Esophagus squamous epithelium (tissue), 5 donors: Measurements from ENCODE around the gene TSPAN7. TPM values are rescaled to one million over a fixed set of nuclear protein-coding genes. Genes with fewer than 3 reads are reported as not detected.

ENCODE experiments used
- DNase-seq: peaks from one replicate; lab custom pipeline; 2025; lab: John Stamatoyannopoulos, UW
- H3K27ac ChIP-seq, 4 donors: fragments of 200-600 bp; sonication (generic); one replicate each; pipeline ENCODE4 v1.5.1; 2016 to 2019; ENCODE audit warnings: mild to moderate bottlenecking in 1 of 4
- H3K27me3 ChIP-seq, 4 donors: fragments of 200-600 bp; sonication (generic); 1 replicate in 3 of 4; 2 replicates in 1 of 4; pipeline versions ENCODE4 v1.5.1 to v1.6.0; 2017 to 2021; ENCODE audit warnings: antibody characterized with exemption in 1 of 4
- H3K36me3 ChIP-seq, 3 donors: fragments of 200-600 bp; sonication (generic); one replicate each; pipeline ENCODE4 v1.5.1; 2016 to 2019
- H3K4me1 ChIP-seq, 3 donors: fragments of 200-600 bp; sonication (generic); one replicate each; pipeline ENCODE4 v1.5.1; 2017 to 2019
- H3K4me3 ChIP-seq, 4 donors: fragments of 200-600 bp; sonication (generic); 1 replicate in 3 of 4; 2 replicates in 1 of 4; pipeline ENCODE4 v1.5.1; 2016 to 2019; ENCODE audit warnings: mild to moderate bottlenecking in 2 of 4, moderate library complexity in 1 of 4
- H3K9me3 ChIP-seq, 3 donors: fragments of 200-600 bp; sonication (generic); one replicate each; pipeline ENCODE4 v1.5.1; 2016 to 2019
- POLR2A ChIP-seq, 4 donors: fragments of 450-650 bp; IDR thresholded peaks; one replicate each; pipeline ENCODE4 v1.6.1; 2017; ENCODE audit warnings: antibody characterized with exemption in 4 of 4, mild to moderate bottlenecking in 4 of 4, moderate library complexity in 3 of 4
- WGBS, 2 donors: methylation state at CpG; one replicate each; pipeline ENCODE4 v1.1.5; 2018; 5-methylcytosine and 5-hydroxymethylcytosine counted together
- intact Hi-C: fragments of 100-400 bp; cut with DNase I; formaldehyde crosslinking; loops from one replicate; pipeline ENCODE4 v1.15.0; 2022
- total RNA-seq, 4 donors: library from RNA; depleted of rRNA; stranded (reverse); fragments of >200 nt; gene quantifications; one replicate each; pipeline ENCODE4 v1.1.0, GENCODE V29; 2016
- TF ChIP-seq, protein P1 (sequence below), 6 experiments: fragments of 450-650 bp in 4 of 6; fragments of 200-600 bp in 2 of 6; sonication (generic) in 2 of 6; IDR thresholded peaks; one replicate each; pipeline ENCODE4 v1.5.1; 2016 to 2019; ENCODE audit warnings: antibody characterized with exemption in 6 of 6, mild to moderate bottlenecking in 4 of 6, moderate library complexity in 4 of 6
- donor health status: DM: yes; HTN: yes; CAD: no.

Gene TSPAN7
- total RNA-seq, 4 donors from 2014 or later: 23.9 to 40.0 (median 33.8) TPM

GRCh38 chrX:38636949-38637819, 75.8 kb downstream of the TSPAN7 start:
- TF ChIP-seq POLR2A (IDR thresholded peaks at IDR 0.05): no peak
- TF ChIP-seq, protein P1, sequence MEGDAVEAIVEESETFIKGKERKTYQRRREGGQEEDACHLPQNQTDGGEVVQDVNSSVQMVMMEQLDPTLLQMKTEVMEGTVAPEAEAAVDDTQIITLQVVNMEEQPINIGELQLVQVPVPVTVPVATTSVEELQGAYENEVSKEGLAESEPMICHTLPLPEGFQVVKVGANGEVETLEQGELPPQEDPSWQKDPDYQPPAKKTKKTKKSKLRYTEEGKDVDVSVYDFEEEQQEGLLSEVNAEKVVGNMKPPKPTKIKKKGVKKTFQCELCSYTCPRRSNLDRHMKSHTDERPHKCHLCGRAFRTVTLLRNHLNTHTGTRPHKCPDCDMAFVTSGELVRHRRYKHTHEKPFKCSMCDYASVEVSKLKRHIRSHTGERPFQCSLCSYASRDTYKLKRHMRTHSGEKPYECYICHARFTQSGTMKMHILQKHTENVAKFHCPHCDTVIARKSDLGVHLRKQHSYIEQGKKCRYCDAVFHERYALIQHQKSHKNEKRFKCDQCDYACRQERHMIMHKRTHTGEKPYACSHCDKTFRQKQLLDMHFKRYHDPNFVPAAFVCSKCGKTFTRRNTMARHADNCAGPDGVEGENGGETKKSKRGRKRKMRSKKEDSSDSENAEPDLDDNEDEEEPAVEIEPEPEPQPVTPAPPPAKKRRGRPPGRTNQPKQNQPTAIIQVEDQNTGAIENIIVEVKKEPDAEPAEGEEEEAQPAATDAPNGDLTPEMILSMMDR (IDR thresholded peaks at IDR 0.05): no peak
- Histone ChIP-seq H3K27me3 (no peaks in the 10 kb centered on the region), H3K4me3 (no peak overlapping the region), H3K9me3 (no peaks in the 10 kb centered on the region), H3K36me3 (no peaks in the 10 kb centered on the region), H3K4me1 (no peaks in the 10 kb centered on the region), H3K27ac (no peak overlapping the region)
- intact Hi-C loops: no loop called here
- WGBS, 2 donors: 64 to 67% methylated on average over 5 to 8 of the region's 8 CpGs
- no peak for DNase-seq

DNA sequence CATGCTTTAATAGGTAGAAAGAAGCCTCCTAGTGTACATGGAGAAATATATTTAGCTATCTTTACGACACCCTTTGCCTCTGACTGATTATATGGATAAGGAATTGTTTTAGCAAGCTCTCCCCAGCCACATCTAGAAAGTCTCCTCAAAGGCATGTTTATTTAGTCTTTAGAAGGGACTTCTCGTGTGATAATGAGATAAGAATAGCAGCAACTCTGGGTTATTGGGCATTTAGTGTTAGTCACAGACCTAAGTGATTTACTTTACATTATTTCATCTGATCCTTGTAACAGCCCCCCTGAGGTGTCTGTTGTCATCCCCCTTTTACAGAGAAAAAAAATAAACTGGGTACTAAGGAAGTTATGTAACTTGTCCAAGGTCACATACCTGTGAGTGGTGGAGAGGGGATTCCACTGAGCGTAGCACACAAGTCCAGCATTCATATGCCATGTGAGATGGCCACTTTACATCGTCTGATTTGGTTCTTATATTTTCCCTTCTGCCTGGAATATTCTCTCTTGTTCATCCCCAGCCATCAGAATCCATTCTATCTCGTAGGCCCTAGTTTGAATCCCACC, 77.7 kb downstream of the TSPAN7 start:
- Histone ChIP-seq H3K36me3 (no peaks in the 10 kb centered on the region), H3K9me3 (no peaks in the 10 kb centered on the region), H3K27ac (no peak overlapping the region), H3K4me1 (no peaks in the 10 kb centered on the region), H3K4me3 (no peak overlapping the region), H3K27me3 (no peaks in the 10 kb centered on the region)
- WGBS, 2 donors: 63 to 83% methylated on average over 4 to 5 of the region's 5 CpGs
- TF ChIP-seq, protein P1 (IDR thresholded peaks at IDR 0.05): no peak
- no peak for TF ChIP-seq POLR2A (IDR thresholded peaks at IDR 0.05)
- DNase-seq: no peak
- intact Hi-C loops: no loop called here

- Histone ChIP-seq H3K27ac (no peak overlapping the region), H3K4me3 (no peak overlapping the region), H3K36me3 (no peaks in the 10 kb centered on the region), H3K27me3 (no peaks in the 10 kb centered on the region), H3K4me1 (no peaks in the 10 kb centered on the region), H3K9me3 (no peaks in the 10 kb centered on the region)
- intact Hi-C loops: no loop called here
- TF ChIP-seq, protein P1 (IDR thresholded peaks at IDR 0.05): no peak
- no peak for TF ChIP-seq POLR2A (IDR thresholded peaks at IDR 0.05)
- no peak for DNase-seq
These were observed 78.4 kb downstream of the TSPAN7 start for GRCh38 chrX:38639730-38640129.

DNA sequence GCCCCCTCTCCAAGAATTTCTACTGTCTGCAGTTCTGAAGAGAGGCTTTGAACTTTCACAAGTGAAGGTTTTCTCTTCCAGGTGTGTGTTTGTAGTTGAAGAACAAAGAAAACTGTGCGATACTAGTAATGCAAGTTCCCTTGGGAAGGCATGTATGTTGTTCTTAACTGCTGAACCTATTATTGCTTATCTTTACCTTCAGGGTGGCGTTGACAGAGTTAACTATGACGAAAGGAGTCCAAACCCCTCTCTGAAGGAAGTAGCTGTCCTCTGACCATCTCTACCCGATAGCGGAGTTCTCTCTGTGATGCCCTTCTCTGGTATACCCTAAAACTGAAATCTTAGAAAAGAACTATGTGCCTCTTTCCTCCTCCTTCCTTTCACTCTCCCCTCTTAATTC, 79.9 kb downstream of the TSPAN7 start:
- no peaks in the 10 kb centered on the region for H3K4me1 ChIP-seq
- H3K4me3 ChIP-seq: no peak overlapping the region
- no peaks in the 10 kb centered on the region for H3K36me3 ChIP-seq
- no peak for DNase-seq
- WGBS, 2 donors: 75 to 78% methylated on average over 4 to 5 of the region's 5 CpGs
- no peak overlapping the region for H3K27ac ChIP-seq
- H3K9me3 ChIP-seq: no peaks in the 10 kb centered on the region
- H3K27me3 ChIP-seq: no peaks in the 10 kb centered on the region
- TF ChIP-seq, protein P1 (IDR thresholded peaks at IDR 0.05): no peak
- TF ChIP-seq POLR2A (IDR thresholded peaks at IDR 0.05): no peak
- intact Hi-C loops: no loop called here

DNA sequence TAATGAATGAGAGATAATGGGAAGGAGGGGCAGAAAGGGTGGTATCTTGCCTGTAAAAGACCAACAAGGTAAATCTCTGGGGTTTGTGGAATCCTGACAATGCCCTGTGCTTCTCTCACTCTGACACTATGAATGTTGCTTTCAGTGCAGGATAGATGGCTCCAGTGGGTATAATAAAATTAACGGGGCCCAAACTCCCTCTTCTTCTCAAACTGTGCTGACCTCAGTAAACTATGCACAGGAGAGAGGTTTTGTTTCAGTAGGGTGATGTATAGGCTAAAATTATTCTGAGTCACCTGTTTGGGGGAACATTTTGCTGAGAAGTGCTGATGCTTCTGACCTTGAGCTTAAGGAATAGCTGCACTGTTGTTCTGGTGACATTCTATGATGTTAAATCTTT, 82.6 kb downstream of the TSPAN7 start:
- H3K27me3 ChIP-seq: no peaks in the 10 kb centered on the region
- WGBS, 2 donors: 62 to 75% methylated on average over 1 of the region's 1 CpG
- no peaks in the 10 kb centered on the region for H3K4me1 ChIP-seq
- H3K4me3 ChIP-seq: no peak overlapping the region
- no peak for DNase-seq
- no peak for TF ChIP-seq POLR2A (IDR thresholded peaks at IDR 0.05)
- TF ChIP-seq, protein P1 (IDR thresholded peaks at IDR 0.05): no peak
- no peak overlapping the region for H3K27ac ChIP-seq
- H3K36me3 ChIP-seq: no peaks in the 10 kb centered on the region
- intact Hi-C loops: no loop called here
- no peaks in the 10 kb centered on the region for H3K9me3 ChIP-seq
